HepG2 (cell line): ENCODE data around the gene ANKRD10. TPM values are rescaled to one million over a fixed set of nuclear protein-coding genes. Genes with fewer than 3 reads are reported as not detected.

Experiments
- BORCS8-MEF2B ChIP-seq: sonication (generic); formaldehyde crosslinking; IDR thresholded peaks from 2 replicates; pipeline ENCODE4 v1.8.0; 2022; ENCODE audit warnings: mild to moderate bottlenecking, missing genetic modification reagents
- GMEB2 ChIP-seq: IDR thresholded peaks from 2 replicates; pipeline ENCODE4 v1.6.1; 2016; ENCODE audit warnings: missing biosample characterization, missing genetic modification reagents, low read depth
- HIVEP1 ChIP-seq: sonication (generic); formaldehyde crosslinking; IDR thresholded peaks from 2 replicates; pipeline ENCODE4 v1.4.0; 2020; ENCODE audit warnings: mild to moderate bottlenecking, missing genetic modification reagents
- HOXA5 ChIP-seq: sonication (generic); formaldehyde crosslinking; IDR thresholded peaks from 2 replicates; pipeline ENCODE4 v1.4.0; 2020; ENCODE audit warnings: missing genetic modification reagents
- ISL2 ChIP-seq: sonication (generic); formaldehyde crosslinking; IDR thresholded peaks from 2 replicates; pipeline ENCODE4 v1.5.0; 2020; ENCODE audit warnings: missing genetic modification reagents
- MYC ChIP-seq: sonication (generic); formaldehyde crosslinking; IDR thresholded peaks from 2 replicates; pipeline ENCODE4 v1.9.0; 2021; ENCODE audit warnings: missing genetic modification reagents, borderline replicate concordance
- PHF8 ChIP-seq: sonication (generic); formaldehyde crosslinking; IDR thresholded peaks from 2 replicates; pipeline ENCODE4 v1.5.0; 2020; ENCODE audit warnings: missing genetic modification reagents
- RARA ChIP-seq: IDR thresholded peaks from 2 replicates; pipeline ENCODE4 v1.6.1; 2016; ENCODE audit warnings: missing genetic modification reagents, missing compliant biosample characterization
- RXRB ChIP-seq: IDR thresholded peaks from 2 replicates; pipeline ENCODE4 v1.6.1; 2016; ENCODE audit warnings: borderline replicate concordance, missing genetic modification reagents, missing compliant biosample characterization
- ZBTB2 ChIP-seq: sonication (generic); formaldehyde crosslinking; IDR thresholded peaks from 2 replicates; pipeline ENCODE4 v1.8.0; 2022; ENCODE audit warnings: low read depth, missing genetic modification reagents
- ZFP62 ChIP-seq: sonication (generic); formaldehyde crosslinking; IDR thresholded peaks from 2 replicates; pipeline ENCODE4 v1.4.0; 2020; ENCODE audit warnings: missing genetic modification reagents
- ZNF256 ChIP-seq: sonication (generic); formaldehyde crosslinking; conservative IDR thresholded peaks from 2 replicates; pipeline ENCODE4 v1.4.0; 2020; ENCODE audit warnings: missing genetic modification reagents
- ZNF274 ChIP-seq: sonication (generic); formaldehyde crosslinking; IDR thresholded peaks from 2 replicates; pipeline ENCODE4 v1.5.1; 2020; ENCODE audit warnings: mild to moderate bottlenecking, missing genetic modification reagents
- ZNF337 ChIP-seq: sonication (generic); formaldehyde crosslinking; IDR thresholded peaks from 2 replicates; pipeline ENCODE4 v1.5.1; 2020; ENCODE audit warnings: missing genetic modification reagents, low read depth, mild to moderate bottlenecking, borderline replicate concordance
- ZNF44 ChIP-seq: sonication (generic); formaldehyde crosslinking; IDR thresholded peaks from 2 replicates; pipeline ENCODE4 v1.5.1; 2020; ENCODE audit warnings: mild to moderate bottlenecking, missing genetic modification reagents
- ZNF639 ChIP-seq: conservative IDR thresholded peaks from 2 replicates; pipeline ENCODE4 v1.6.1; 2018; ENCODE audit warnings: missing genetic modification reagents
- ZNF746 ChIP-seq: sonication (generic); formaldehyde crosslinking; IDR thresholded peaks from 2 replicates; pipeline ENCODE4 v1.8.0; 2022; ENCODE audit warnings: mild to moderate bottlenecking, missing genetic modification reagents
- ZNF839 ChIP-seq: sonication (generic); formaldehyde crosslinking; IDR thresholded peaks from 2 replicates; pipeline ENCODE4 v1.4.0; 2020; ENCODE audit warnings: missing genetic modification reagents, mild to moderate bottlenecking, borderline replicate concordance
- ZNF841 ChIP-seq: sonication (generic); formaldehyde crosslinking; IDR thresholded peaks from 2 replicates; pipeline ENCODE4 v1.8.1; 2023; ENCODE audit warnings: missing genetic modification reagents, borderline replicate concordance
- polyA plus RNA-seq, 8 experiments: library from polyadenylated mRNA; depleted of rRNA in 3 of 8; stranded (reverse) in 7 of 8; unstranded in 1 of 8; fragments of >200 nt; fragmentation: Illumina TruSeq in 4 of 8; extraction: Trizol in 4 of 8; gene quantifications; 2 replicates each; pipeline versions ENCODE4 v1.2.1 to v1.2.3, GENCODE V29; 2011 to 2016; ENCODE audit warnings: low read depth in 4 of 8, missing spikeins in 1 of 8, mixed read lengths in 1 of 8; ENCODE audit not compliant: insufficient read depth in 1 of 8
- total RNA-seq, 5 experiments: library from RNA; depleted of rRNA; stranded (reverse); fragments of >200 nt; fragmentation: Illumina TruSeq; extraction: Trizol; gene quantifications; 2 replicates each; pipeline ENCODE4 v1.2.3, GENCODE V29; 2016; ENCODE audit warnings: low read depth in 1 of 5
- TF ChIP-seq, protein P1 (sequence below): IDR thresholded peaks from 2 replicates; pipeline ENCODE4 v1.6.1; 2012; ENCODE audit warnings: low read depth, low read length, improper control_type of control experiment
- TF ChIP-seq, protein P2 (sequence below): sonication (generic); formaldehyde crosslinking; IDR thresholded peaks from 2 replicates; pipeline ENCODE4 v1.4.0; 2020; ENCODE audit warnings: missing genetic modification reagents
- TF ChIP-seq, protein P3 (sequence below): sonication (generic); formaldehyde crosslinking; IDR thresholded peaks from 2 replicates; pipeline ENCODE4 v1.5.0; 2020; ENCODE audit warnings: missing genetic modification reagents

The ANKRD10 gene
- total and polyA plus RNA-seq, 2 of the 13 experiments (the other 11 are each of a cell fraction or from before 2014, with no cell fraction given): 108 to 115 TPM

DNA sequence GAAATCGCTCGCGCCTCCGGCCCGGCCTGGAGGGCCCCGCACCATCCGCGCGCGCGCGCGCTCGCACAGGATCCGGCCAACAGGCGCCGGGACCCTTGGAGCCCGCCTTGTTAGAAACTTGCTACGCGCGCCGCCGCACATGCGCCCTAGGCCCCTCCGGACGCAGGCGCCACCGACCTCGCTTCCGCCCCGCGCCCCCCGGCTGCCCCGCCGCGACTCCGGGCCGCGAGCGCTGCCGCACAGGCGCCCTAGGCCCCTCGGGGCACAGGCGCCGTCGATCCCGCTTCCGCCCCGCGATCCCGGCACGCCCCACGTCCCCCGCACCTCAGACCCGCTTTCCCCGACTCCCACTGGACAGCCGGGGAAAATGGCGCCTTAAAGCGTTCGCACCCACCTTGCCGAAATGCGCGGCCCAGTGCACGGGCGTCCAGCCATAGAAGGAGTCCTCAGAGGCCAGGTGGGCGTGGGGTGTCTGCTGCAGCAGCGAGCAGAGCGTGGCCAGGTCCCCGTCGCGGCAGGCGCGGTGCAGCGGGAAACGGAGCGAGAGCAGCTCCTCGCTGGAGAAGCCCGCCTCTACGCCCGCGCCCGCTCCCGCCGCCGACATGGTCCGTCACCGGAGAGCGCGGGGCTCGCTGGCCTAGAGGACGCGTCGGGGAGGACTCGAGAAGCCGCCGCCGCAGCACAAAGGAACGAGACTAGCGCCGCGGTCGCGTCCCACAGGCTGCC lies 375 bp downstream of the ANKRD10 start (continued):
- 0 out of 2 replicates have a peak, but pooled peaks have one; percentile 18 for TF ChIP-seq GMEB2 (CRISPR knock-in tag)
- TF ChIP-seq ZNF256 (CRISPR knock-in tag): 0 out of 2 replicates have a peak, but pooled peaks have one; percentile 62
- TF ChIP-seq ZNF44 (CRISPR knock-in tag): no peak
- TF ChIP-seq ZNF337: no peak
- peak; percentile 66; the same call in 1 of the 2 replicates for TF ChIP-seq MYC
- peak; percentile 47; the same call in 1 of the 2 replicates for TF ChIP-seq ZNF274 (CRISPR knock-in tag)
- TF ChIP-seq, protein P1, sequence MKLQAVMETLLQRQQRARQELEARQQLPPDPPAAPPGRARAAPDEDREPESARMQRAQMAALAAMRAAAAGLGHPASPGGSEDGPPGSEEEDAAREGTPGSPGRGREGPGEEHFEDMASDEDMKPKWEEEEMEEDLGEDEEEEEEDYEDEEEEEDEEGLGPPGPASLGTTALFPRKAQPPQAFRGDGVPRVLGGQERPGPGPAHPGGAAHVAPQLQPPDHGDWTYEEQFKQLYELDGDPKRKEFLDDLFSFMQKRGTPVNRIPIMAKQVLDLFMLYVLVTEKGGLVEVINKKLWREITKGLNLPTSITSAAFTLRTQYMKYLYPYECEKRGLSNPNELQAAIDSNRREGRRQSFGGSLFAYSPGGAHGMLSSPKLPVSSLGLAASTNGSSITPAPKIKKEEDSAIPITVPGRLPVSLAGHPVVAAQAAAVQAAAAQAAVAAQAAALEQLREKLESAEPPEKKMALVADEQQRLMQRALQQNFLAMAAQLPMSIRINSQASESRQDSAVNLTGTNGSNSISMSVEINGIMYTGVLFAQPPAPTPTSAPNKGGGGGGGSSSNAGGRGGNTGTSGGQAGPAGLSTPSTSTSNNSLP: no peak
- no peak for TF ChIP-seq ZFP62
- TF ChIP-seq ZNF839 (CRISPR knock-in tag): peak; percentile 76; the same call in 1 of the 2 replicates
- TF ChIP-seq HOXA5: no peak
- peak; percentile 86 for TF ChIP-seq PHF8 (CRISPR knock-in tag)
- TF ChIP-seq, protein P2, sequence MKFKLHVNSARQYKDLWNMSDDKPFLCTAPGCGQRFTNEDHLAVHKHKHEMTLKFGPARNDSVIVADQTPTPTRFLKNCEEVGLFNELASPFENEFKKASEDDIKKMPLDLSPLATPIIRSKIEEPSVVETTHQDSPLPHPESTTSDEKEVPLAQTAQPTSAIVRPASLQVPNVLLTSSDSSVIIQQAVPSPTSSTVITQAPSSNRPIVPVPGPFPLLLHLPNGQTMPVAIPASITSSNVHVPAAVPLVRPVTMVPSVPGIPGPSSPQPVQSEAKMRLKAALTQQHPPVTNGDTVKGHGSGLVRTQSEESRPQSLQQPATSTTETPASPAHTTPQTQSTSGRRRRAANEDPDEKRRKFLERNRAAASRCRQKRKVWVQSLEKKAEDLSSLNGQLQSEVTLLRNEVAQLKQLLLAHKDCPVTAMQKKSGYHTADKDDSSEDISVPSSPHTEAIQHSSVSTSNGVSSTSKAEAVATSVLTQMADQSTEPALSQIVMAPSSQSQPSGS (CRISPR knock-in tag): peak; percentile 38; the same call in 1 of the 2 replicates
- TF ChIP-seq ZNF639 (CRISPR knock-in tag): no peak; the same call in 1 of the 2 replicates
- TF ChIP-seq RXRB (CRISPR knock-in tag): no peak
- peak; percentile 67; the same call in 1 of the 2 replicates for TF ChIP-seq ZNF746 (CRISPR knock-in tag)
- peak; percentile 66 for TF ChIP-seq ISL2 (CRISPR knock-in tag)
- TF ChIP-seq, protein P3, sequence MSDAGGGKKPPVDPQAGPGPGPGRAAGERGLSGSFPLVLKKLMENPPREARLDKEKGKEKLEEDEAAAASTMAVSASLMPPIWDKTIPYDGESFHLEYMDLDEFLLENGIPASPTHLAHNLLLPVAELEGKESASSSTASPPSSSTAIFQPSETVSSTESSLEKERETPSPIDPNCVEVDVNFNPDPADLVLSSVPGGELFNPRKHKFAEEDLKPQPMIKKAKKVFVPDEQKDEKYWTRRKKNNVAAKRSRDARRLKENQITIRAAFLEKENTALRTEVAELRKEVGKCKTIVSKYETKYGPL (CRISPR knock-in tag): no peak
- no peak for TF ChIP-seq ZNF841
- peak; percentile 79; the same call in 1 of the 2 replicates for TF ChIP-seq ZBTB2 (CRISPR knock-in tag)
- TF ChIP-seq HIVEP1 (CRISPR knock-in tag): peak; percentile 57
- TF ChIP-seq RARA (CRISPR knock-in tag): no peak
- TF ChIP-seq BORCS8-MEF2B: peak; percentile 76
